NOMO-1 (cell line): ENCODE data around the gene PPM1G.
"Not testable (repeated sequence)": the region's sequence is repeated elsewhere in the genome, so short reads cannot be mapped to it uniquely, and the experiment has no call there.

Experiments
- DNase-seq, 2 experiments: peaks; one replicate each; lab custom pipeline; 2025; ENCODE audit not compliant: unreplicated experiment in 2 of 2; lab: John Stamatoyannopoulos, UW

Gene PPM1G

GRCh38 chr2:27376866-27377617 lies 32.3 kb downstream of the PPM1G start:
- DNase-seq: no peak

- no peak for DNase-seq
These were observed 33.1 kb downstream of the PPM1G start for GRCh38 chr2:27376151-27376865.

- DNase-seq: no peak
These were observed 33.8 kb downstream of the PPM1G start for GRCh38 chr2:27375513-27376099.

GRCh38 chr2:27373567-27373966 lies 35.8 kb downstream of the PPM1G start:
- DNase-seq: no peak

- DNase-seq: no peak
These were observed 36.5 kb downstream of the PPM1G start for GRCh38 chr2:27372937-27373336.

- DNase-seq: peak; percentile 74 to 93
These were observed 38.4 kb downstream of the PPM1G start for GRCh38 chr2:27370816-27371620.

- peak; percentile 99 to 100 for DNase-seq
These were observed 39.2 kb downstream of the PPM1G start, which contains the start of the genes EIF2B4 and SNX17 for GRCh38 chr2:27370026-27370815. EIF2B4 (minus strand) TSS chr2:27370338; CDS start chr2:27370314, 24 bp downstream. SNX17 (plus strand) TSS chr2:27370616; CDS start chr2:27370744, 128 bp downstream.

GRCh38 chr2:27369471-27370025 lies 39.8 kb downstream of the PPM1G start:
- peak; percentile 35 to 37 for DNase-seq

GRCh38 chr2:27363933-27364332 lies 45.5 kb downstream of the PPM1G start:
- no peak for DNase-seq

GRCh38 chr2:27362678-27363420 lies 46.5 kb downstream of the PPM1G start:
- DNase-seq: no peak

GRCh38 chr2:27356382-27357181 lies 52.8 kb downstream of the PPM1G start, which contains the start of gene GTF3C2:
GTF3C2 (minus strand) TSS chr2:27356764; CDS start chr2:27343554, 13,210 bp downstream.
- DNase-seq: peak; percentile 96

GRCh38 chr2:27356056-27356381 lies 53.4 kb downstream of the PPM1G start:
- peak; percentile 69 to 82 for DNase-seq

- no peak for DNase-seq
These were observed 54.8 kb downstream of the PPM1G start for GRCh38 chr2:27354597-27354927.

GRCh38 chr2:27353762-27354596 lies 55.4 kb downstream of the PPM1G start:
- DNase-seq: no peak

GRCh38 chr2:27353386-27353761 lies 56.0 kb downstream of the PPM1G start:
- not testable (repeated sequence) for DNase-seq

- no peak for DNase-seq
These were observed 57.4 kb downstream of the PPM1G start for GRCh38 chr2:27351802-27352598.
